ENCODE data around the gene RIOK2.
A peak's percentile ranks its signal among the peaks of the same experiment; 100 is the strongest.
"Not testable (repeated sequence)": the region's sequence is repeated elsewhere in the genome, so short reads cannot be mapped to it uniquely, and the experiment has no call there.

Gene RIOK2

DNA sequence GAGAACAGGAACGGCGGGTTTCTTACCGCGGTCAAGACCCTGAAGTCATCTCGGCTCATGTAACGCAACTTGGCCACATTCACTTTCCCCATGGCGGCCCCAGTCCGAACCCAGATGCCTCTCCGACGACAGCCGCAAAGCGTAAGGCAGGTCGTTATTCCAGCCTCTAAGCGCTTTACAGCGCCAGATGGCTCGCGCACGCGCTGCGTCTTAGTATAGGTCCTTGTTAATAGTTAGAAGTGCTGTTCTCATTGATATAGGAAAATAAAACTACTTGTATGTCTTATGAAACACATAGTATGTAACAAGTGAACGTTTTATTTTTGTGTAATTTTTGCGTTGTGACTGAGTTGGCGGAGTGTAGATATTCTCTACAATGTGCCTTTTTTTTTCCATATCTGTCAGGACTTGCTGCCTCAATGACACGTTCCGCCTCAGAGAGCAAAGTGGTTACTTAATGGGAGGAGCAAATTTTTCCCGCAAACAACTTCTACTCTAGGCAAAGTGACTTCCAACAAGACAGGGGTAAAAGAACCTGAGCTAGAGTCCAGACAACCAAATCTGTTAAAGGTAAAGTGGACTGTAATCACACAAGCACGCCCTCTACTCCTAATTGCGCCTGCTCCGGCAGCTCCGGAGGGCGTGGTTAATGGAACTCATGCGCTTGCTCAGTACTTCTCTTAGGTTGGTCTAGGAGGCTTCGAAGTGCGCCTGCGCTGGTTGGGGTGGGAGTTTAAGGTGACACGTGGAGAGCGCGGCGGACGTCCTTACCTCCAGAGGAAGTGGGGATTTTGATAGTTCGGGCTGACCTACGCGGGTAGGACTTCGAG is at the start of gene RIOK2:
Gene RIOK2, minus strand, starts transcription at position 148 of the 830 bp plus-strand sequence. Its CDS starts 56 bp downstream, at position 92.
- DNase-seq (ENCODE audit: low spot score): peak; percentile 95

DNA sequence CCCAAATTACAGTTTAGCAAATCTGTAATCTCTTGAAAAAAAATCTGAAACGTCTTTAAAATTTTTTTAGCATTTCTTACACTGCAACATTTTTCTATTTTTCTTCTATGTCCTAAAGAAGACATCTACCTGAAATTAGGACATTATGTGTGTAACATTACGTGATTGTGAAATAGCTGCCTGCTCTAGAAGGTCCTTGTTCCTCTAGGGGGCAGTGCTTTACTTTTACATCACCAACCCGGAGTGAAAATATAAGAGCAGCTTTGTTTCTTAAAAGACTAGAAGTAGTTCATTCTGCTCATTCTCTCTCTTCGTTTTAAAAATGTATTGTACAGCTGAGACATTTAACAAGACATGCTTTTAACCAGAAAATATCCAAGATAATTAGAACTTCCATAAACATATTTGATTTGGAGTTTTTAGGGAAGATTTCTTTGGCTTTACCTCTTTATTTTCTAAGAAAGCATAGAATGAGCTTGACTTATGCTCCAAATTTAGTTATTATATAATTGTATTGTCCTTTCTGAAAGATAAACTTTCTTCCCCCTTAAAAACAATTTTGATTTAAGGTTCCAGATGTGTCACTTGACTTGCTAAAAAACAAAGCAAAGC is 48.1 kb upstream of the RIOK2 start:
- DNase-seq (ENCODE audit: low spot score): peak; percentile 63

DNA sequence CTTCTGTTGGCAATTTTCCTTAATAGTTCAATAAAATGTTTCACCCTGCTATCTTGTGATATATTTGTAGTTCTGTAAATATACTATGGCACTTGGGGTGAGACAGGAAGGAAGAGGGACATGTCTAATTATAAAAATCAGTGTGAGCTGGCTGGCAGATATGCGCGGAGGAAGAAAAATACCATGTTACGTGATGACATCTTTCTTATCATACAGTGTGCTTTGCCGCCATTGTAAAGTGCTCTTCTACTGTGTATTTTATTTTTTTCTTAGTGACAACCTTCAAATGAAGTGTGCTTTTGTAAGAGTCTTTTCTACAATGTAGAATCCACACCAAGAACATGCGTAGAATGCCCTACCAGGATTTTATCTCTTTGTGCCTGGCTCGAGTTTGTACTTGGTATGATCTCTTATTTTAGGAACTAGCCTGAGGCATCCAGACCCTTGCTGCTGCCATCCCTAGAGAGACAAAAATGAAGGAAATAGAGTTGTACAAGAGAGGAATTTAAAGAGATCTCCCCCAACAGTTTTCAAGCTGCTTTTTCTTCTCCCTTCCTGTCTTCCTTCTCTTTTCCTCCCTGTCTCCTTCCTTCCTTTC is 46.7 kb upstream of the RIOK2 start:
- DNase-seq (ENCODE audit: low spot score): no peak

DNA sequence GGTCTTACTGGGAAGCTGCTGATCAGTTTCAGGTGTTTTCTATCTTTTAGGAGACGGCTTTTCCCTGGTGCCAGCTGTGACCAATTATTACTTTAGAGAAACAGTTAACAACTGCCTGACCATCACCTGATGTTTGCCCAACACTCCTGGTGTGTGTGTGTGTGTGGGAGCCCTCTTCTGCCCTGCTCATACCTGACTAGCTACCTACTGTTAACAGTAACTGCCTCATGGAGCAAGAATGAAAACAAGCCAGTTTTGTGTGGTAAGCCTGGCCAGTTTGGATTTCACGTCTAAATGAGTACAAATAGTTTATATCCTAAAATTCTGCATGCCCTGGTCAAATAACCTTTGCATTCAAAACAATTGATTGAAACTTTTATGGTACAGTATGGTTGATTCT is 46.1 kb upstream of the RIOK2 start:
- no peak for DNase-seq (ENCODE audit: low spot score)

DNA sequence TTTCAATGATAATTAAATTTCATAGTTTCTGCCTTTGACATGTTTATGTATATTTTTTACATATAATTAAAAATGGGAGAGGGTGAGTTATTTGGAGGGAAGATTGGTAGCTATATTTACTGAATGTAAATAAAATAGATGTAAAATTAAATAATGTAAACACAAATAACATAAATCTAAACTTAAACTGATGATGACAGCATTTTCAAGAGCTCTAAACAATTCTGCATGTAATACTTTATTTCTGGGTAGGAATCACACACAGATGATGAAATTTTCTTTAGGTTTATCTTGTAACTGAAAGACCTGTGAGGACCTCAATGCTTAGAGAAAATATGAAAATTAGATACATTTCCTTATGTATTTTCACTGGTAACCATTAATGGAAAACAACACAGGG is 42.2 kb upstream of the RIOK2 start:
- no peak for DNase-seq (ENCODE audit: low spot score)

DNA sequence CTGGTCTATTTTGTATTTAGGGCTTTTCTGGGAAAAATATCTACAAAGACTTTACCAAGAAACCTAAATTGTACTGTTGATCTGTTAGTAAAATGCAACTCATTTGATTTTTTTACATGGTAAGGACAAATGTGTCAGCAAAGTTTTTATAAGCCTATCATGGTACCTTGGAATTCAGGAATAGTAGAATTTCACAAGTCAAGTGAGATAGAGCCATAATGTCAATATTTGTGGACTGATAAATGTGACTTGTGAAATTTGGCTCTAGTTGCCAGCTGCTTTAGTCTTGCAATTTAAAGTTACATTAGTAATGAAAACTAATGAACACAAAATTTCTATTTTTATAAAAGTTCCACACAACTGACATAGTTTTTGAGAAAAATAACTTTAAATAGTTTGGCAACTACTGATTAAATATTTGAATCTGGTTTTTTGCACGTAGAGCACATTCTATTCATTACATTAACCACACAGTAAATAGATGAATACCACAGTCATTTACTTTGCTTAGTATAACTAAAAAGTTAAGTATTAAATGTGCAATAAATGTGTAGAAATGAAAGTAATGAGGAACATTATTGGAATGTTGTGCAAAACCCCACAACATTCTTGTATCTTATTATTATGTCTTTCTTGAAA is 41.2 kb upstream of the RIOK2 start:
- DNase-seq (ENCODE audit: low spot score): peak; percentile 18

DNA sequence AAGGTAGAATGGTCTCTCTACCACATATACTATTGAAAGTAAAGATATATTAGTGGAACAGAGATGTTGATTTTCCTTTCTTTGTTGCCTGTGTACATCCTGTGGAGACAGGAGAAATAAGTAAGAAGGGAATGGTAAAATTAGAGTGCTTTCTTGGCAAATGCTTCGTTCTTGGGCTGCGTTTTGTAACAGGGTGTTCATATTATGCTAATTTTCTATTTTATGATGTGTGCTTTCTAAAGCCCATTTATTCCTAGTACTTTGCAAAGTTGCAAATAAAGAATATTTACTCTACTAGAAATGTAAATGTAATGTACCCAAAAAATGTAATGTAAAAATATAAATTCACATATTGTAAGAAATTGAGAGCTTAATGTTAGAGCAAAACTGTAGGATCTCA is 40.5 kb upstream of the RIOK2 start:
- no peak for DNase-seq (ENCODE audit: low spot score)

DNA sequence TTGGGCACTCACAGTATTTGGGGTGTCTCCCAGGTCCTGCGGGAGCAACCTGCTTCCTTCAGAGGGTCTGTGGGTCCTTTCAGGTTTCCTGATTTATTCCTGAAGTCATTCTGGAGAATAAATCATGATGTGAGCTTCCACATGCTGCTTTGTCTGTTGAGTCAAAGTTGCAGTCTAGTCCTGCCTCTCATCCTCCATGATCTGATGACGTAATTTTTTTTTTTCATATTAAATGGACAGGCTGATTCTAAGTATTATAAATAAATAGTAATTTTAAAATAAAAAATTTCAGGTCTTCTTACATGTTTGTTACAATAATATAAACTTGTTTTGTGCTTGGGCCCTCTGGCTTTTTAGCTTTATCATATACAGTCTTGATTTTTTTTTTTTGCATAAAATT is 26.3 kb upstream of the RIOK2 start:
- no peak for DNase-seq (ENCODE audit: low spot score)

DNA sequence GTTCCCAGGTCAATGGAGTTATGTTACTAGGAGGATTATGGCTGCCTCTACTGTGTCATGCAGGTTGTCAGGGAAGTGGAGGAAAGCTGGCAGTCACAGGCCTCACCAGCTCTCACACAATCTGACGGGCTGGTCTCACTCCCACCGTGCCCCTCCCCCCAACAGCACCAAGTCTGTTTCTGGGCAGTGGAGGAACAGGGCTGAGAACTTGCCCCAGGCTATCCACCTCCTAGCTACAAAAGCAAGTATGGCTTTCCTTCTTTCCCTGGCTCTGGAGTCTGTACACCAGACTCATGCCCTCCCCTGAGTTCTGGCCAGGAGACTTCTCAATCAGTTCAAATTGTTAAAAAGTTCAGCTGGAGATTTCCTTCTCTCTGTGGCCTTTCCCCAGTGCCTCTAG is 25.7 kb upstream of the RIOK2 start:
- DNase-seq (ENCODE audit: low spot score): no peak

DNA sequence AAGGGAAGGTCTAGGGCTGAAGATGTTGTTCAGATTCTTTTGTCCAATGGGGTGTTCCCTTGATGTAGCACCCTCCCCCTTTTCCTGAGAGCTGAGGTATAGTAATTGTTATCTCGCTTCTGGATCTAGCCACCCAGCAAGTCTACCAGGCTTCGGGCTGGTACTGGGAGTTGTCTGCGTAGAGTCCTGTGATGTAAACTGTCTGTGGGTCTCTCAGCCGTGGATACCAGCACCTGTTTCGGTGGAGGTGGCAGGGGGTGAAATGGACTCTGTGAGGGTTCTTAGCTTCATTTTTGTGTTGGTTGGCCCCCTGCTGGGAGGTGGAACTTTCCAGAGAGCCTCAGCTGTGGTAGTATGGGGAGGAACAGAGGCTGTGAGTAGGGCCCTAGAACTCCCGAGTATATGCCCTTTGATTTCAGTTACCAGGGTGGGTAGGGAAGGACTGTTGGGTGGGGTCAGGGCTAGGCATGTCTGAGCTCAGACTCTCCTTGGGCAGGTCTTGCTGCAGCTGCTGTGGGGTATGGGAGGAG is 25.2 kb upstream of the RIOK2 start:
- DNase-seq (ENCODE audit: low spot score): no peak

DNA sequence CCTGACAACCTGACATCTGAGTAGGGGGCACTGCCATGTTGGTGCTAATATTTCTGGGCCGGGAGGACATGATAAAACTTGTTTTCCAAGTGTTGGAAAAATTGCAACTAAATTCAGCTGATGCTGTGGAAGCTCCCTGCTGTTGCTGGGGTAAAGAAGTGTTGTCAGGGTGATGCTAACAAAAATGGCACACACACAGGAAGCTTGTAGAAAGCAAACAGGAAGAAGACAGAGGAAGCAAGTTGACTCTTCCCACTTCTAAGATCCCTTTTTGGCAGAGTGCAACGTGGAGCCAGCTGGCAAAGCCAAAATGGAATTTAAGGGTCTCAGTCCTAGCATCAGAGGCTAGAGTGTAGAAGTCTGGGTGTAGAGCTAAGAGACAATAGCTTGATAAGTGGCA is 11.3 kb upstream of the RIOK2 start:
- no peak for DNase-seq (ENCODE audit: low spot score)

DNA sequence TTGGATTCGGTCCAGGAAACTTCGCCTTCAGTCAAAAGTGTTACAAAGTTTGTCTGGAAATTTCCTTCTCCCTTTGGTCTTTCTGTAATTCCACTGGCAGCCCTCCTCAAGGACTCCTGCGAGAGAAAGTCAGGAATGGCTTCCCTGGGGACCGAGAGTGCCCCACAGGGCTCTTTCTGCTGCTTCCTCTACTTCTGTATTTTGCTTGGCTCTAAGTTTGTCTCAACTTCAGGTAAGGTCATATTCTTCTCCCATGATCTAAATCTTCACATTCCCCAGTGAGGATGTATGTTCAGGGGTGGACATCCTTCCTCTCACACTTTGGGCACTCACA is 10.3 kb upstream of the RIOK2 start:
- no peak for DNase-seq (ENCODE audit: low spot score)

DNA sequence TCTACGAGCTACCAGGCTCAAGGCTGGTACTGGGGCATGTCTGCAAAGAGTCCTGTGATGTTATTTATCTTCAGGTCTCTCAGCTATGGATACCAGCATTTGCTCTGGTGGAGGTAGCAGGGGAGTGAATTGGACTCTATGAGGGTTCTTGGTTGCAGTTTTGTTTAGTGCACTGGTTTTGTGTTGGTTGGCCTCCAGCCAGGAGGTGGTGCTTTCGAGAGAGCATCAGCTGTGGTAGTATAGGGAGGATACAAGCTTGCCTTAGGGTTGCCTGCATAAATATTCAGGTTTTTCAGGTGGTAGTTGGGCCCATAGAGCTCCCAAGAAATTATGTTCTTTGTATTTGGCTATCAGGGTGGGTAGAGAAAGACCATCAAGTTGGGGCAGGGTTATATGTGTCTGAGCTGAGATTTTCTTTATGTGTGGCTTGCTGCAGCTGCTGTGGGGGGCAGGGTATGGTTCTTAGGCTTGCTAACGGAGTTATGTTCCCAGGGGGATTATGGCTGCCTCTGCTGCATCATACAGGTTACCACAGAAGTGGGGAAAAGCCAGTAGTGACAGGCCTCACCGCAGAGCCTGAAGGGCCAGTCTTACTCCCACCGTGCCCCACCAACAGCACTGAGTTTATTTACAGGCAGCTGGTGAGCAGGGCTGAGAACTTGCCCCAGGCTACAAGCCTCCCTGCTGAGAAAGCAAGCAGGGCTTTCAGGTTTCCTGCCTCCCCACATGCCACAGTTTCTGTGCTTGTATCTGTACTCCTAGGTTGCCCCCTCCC is 9.7 kb upstream of the RIOK2 start:
- no peak for DNase-seq (ENCODE audit: low spot score)

DNA sequence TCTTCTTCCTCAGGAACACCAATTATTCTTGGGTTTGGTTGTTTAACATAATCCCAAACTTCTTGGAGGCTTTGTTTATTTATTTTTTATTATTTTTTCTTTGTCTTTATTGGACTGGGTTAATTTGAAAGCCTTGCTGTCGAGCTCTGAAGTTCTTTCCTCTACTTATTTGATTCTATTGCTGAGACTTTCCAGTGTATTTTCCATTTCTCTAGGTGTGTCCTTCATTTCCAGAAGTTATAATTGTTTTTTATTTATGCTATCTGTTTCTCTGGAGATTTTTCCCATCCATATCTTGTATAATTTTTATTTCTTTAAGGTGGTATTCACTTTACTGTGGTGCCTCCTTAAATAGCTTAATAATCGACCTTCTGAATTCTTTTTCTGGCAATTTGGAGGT is 8.8 kb upstream of the RIOK2 start:
- DNase-seq (ENCODE audit: low spot score): no peak

DNA sequence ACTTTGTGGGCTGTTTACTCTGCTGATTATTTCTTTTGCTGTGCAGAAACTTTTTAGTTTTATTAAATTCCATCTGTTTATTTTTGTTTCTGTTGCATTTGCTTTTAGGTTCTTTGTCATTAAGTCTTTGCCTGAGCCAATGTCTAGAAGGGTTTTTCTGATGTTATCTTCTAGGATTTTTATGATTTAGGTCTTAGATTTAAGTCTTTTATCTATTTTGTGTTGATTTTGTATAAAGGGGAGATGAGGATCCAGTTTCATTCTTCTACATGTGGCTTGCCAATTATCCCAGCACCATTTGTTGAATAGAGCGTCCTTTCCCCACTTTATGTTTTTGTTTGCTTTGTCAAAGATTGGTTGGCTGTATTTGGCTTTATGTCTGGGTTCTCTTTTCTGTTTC is 6.5 kb upstream of the RIOK2 start:
- not testable (repeated sequence) for DNase-seq (ENCODE audit: low spot score)

DNA sequence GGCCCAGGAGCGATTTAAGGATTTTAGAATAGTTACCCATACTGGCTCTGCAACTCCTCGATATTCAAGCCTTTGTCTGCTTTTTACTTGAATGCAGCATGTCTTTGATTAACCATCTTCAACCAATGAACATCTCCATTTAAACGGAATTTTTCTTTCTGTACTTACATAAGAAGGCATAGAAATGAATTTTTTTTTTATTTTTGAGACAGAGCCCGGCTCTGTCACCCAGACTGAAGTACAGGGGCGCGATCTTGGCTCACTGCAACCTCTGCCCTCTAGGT is 825 bp upstream of the RIOK2 start:
- no peak for DNase-seq (ENCODE audit: low spot score)

DNA sequence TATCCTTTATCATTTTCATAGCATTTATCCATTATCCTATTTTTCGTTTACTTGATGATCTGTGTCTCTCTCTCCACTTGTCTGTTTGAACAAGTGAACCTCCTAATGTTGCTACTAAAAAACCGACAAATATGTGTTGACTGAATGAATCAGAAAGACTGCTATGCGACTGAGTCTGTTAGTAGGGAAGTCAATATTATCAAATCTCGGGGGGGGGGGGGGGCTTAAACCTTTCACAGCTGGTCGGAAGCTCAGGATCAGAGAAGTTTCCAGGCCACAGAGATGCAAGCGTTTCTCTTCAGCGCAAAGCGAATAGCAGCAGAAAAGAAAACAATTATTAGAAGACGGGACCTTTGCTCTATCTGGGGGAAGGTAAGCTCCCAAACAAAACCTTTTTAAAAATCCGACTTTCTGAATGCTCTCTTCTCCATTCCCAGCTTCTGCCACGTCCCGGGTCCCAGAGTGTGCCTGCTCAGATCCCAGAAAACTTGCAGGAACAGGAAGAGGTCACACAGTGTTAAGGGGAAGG is 412 bp downstream of the RIOK2 start:
- DNase-seq (ENCODE audit: low spot score): peak; percentile 54

DNA sequence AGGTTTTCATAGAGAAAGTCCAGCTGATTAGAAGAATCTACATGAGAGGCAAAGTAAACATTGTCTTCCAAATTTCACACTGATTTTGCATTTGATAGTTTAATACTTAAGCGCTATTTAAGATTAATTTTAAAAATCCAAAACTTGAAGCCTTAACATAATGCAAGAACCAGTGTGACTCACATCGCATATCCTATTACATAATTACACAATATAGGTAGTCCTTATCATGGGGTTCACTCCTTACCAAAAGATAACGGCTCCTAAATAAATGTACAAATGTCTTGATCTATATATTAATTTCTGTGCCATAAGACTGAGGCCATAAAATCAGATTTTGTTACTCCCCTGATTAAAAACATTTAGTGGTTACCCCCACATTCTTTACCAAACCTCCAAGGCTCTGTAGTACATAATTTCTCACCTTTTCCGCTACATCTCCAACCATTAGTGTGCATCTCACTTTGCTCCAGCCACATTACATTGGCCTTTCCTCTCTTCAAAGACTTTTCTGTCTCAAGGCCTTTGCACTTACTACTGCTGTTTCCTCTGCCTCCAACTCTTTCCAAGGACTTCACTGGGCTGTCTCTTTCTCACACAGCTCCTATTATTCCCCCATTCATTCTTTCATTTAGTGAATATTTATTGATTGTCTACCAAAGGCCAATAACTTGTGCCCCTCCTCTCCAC is 1.0 kb downstream of the RIOK2 start:
- no peak for DNase-seq (ENCODE audit: low spot score)

DNA sequence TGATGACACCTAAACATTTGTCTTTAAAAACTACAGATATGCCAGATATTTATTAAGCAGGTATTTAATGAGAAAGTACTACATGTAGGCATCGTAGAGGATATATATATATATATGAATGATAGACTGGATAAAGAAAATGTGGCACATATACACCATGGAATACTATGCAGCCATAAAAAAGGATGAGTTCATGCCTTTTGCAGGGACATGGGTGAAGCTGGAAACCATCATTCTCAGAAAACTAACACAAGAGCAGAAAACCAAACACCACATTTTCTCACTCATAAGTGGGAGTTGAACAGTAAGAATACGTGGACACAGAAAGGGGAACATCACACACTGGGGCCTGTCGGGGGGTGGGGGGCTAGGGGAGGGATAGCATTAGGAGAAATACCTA is 3.6 kb downstream of the RIOK2 start:
- DNase-seq (ENCODE audit: low spot score): not testable (repeated sequence)

DNA sequence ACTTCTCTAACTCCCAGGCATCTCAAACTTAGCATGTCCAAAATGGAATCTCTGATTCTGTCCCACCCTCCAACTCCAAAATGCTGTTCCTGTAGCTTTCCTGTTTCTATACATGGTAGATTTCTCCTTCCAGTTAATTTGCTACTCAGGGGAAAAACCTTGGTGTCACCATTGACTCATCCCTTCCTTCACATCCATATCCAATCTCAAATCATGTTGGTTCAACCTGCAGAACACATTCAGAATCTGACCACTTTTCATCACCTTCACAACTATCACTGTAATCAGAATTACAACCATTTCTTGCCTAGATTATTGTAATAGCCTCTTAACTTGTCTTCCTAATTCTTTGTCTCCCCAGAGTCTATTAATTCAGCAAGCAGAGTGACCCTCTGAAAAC is 10.8 kb downstream of the RIOK2 start:
- DNase-seq (ENCODE audit: low spot score): no peak

DNA sequence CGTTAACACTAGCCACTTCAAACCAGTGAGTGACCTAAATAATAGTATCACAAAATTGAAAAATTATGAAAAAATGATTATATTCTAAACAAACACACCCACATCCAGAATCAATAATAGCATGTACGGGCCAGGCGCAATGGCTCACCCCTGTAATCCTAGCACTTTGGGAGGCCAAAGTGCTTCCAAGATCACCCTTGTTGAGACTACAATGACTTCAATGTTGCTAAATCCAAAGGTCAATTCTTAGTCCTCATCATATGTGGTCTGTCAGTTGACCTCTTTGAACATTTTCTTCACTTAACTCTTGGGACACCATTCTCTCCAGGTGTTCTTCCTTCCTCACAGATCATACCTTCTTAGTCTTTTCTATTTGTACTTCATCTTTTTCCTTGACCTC is 11.3 kb downstream of the RIOK2 start:
- no peak for DNase-seq (ENCODE audit: low spot score)

Data from AG08395 (cell line).